ENCODE results near the gene RIPK1.

RIPK1 gene

DNA sequence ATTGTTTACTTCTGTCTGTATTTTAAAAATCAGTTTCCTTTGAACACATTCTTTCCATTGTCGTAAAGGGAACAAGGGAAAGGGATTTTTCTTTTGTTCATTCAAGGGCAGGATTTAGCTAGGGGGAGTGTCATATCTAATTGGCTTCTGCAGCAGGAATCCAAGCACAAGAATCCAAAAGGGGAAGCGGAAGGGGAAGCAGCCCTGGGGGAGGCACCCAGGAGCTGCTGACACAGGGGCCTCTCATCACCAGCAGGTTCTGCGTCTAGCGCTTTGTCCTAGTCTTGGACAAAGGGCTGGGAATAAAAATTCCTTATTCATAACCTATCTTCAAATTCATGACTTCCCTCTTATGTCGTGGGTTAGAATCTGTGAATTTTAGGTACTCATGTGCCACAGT, 13.7 kb downstream of the RIPK1 start:
- in situ Hi-C loops (cut with MboI; ENCODE audit: low sequenced_read_pairs, unreplicated experiment), result no loop called here
- DNase-seq (ENCODE audit: low spot score), result no peak
- TF ChIP-seq, protein P1, sequence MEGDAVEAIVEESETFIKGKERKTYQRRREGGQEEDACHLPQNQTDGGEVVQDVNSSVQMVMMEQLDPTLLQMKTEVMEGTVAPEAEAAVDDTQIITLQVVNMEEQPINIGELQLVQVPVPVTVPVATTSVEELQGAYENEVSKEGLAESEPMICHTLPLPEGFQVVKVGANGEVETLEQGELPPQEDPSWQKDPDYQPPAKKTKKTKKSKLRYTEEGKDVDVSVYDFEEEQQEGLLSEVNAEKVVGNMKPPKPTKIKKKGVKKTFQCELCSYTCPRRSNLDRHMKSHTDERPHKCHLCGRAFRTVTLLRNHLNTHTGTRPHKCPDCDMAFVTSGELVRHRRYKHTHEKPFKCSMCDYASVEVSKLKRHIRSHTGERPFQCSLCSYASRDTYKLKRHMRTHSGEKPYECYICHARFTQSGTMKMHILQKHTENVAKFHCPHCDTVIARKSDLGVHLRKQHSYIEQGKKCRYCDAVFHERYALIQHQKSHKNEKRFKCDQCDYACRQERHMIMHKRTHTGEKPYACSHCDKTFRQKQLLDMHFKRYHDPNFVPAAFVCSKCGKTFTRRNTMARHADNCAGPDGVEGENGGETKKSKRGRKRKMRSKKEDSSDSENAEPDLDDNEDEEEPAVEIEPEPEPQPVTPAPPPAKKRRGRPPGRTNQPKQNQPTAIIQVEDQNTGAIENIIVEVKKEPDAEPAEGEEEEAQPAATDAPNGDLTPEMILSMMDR (IDR thresholded peaks at IDR 0.05; ENCODE audit: borderline replicate concordance, control extremely low read depth, extremely low read depth, insufficient read depth, missing control alignments), result no peak

DNA sequence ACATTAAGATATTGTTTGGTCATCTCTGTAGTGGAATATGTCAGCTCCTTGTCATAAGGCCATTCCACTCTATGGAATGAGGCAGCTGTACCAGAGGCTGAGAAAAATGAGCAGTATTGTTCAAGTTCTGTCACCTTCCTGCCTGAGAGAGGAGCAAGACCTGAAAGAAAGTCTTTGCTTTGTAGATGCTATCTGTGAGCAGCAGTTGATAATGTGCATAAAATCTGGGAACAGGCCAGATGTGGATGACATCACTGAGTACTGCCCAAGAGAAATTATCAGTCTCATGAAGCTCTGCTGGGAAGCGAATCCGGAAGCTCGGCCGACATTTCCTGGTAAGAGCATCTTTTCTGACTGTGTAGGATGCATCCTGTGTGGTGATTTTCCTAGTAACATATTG, 16.8 kb downstream of the RIPK1 start:
- TF ChIP-seq, protein P1 (IDR thresholded peaks at IDR 0.05; ENCODE audit: borderline replicate concordance, control extremely low read depth, extremely low read depth, insufficient read depth, missing control alignments), result no peak
- DNase-seq (ENCODE audit: low spot score), result no peak
- in situ Hi-C loops (cut with MboI; ENCODE audit: low sequenced_read_pairs, unreplicated experiment), result no loop called here

DNA sequence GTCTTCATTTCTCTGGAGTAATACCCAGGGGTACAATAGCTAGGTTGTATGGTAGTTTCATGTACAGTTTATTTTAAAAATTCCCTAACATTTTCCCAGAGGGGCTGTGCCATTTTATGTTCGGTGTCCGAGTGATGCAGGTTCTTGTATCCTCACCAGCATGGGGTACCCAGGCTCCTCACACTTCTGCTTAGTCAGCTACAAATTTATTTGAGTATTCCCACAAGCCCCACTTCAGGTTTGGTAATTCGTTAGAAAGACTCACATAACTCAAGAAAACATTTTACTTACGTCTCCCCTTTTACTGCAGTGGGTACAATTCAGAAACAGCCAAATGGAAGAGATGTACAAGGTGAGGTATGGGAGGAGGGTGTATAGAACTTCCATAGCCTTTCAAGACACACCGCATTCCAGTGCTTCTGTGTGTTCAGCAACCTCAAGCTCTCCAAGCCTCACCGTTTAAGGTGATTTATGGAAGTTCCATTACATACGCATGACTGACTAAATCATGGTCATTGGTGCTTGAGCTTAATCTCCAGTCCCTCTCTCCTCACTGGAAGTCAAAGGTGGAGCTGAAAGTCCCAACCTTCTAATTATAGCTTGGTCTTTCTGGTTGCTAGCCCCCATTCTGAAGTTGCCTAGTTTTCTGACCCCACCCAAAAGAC, 18.1 kb downstream of the RIPK1 start:
- TF ChIP-seq, protein P1 (IDR thresholded peaks at IDR 0.05; ENCODE audit: borderline replicate concordance, control extremely low read depth, extremely low read depth, insufficient read depth, missing control alignments), result no peak

DNA sequence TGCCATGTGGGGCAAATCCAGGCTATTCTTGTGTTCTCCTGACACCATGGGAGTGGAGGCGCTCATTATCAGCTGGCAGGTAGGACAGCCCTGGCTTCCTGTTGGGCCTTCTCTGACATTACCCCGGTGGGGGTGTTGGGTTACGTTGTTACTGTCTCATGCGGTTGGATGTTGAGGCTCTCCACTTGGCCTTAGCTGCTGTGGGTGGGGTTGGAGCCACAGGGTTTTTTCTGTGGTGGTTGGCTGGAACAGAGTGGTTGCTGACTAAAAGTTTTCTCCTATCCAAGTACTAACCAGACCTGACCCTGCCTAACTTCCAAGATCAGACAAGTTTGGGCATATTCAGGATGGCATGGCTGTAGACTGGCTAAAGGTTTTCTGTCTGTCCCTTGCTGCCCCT, 20.2 kb downstream of the RIPK1 start:
- in situ Hi-C loops (cut with MboI; ENCODE audit: low sequenced_read_pairs, unreplicated experiment), result no loop called here
- TF ChIP-seq, protein P1 (IDR thresholded peaks at IDR 0.05; ENCODE audit: borderline replicate concordance, control extremely low read depth, extremely low read depth, insufficient read depth, missing control alignments), result no peak
- DNase-seq (ENCODE audit: low spot score), result no peak

More for the DNA sequence above, 18.1 kb downstream of the RIPK1 start:
- no peak for DNase-seq (ENCODE audit: low spot score)
- in situ Hi-C loops (cut with MboI; ENCODE audit: low sequenced_read_pairs, unreplicated experiment), result no loop called here

DNA sequence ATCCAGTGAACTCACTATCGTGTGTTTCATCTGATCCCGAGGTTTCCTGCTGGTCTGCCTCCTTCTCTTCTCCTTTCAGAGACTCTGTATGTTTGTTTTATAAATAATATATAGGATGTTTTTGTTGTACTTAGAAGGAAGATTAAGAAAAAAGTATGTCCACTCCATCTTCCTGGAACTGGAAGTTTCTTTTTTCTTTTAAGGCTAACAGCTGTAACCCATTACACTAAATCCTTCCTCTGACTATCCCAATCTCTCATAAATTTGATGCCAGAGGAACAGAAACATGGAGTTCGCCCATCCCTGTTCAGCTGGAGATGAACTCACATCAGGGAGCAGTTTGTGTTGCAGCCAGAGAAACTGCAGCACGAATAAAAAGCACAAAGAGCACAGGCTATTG, 20.7 kb downstream of the RIPK1 start:
- no peak for DNase-seq (ENCODE audit: low spot score)
- TF ChIP-seq, protein P1 (IDR thresholded peaks at IDR 0.05; ENCODE audit: borderline replicate concordance, control extremely low read depth, extremely low read depth, insufficient read depth, missing control alignments), result no peak
- in situ Hi-C loops (cut with MboI; ENCODE audit: low sequenced_read_pairs, unreplicated experiment), result no loop called here

DNA sequence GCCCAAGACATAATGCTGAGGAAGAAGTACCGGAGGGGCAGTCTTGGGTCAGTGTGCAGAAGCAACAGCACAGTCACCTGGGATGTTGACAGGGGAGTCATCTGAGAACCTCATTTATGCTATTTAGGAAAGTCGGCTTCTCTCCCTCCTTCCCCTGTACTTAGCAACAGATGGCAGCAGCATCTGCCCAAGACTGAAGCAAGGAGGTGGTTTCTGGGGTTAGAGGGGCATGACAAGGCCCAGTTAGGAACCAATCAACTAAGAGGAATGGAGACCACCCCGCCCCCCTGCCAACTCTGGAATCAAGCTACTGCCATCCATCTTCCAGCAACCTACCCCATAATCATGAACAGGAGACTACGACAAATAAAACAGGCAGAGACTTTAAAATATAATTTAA, 21.7 kb downstream of the RIPK1 start:
- in situ Hi-C loops (cut with MboI; ENCODE audit: low sequenced_read_pairs, unreplicated experiment), result no loop called here
- TF ChIP-seq, protein P1 (IDR thresholded peaks at IDR 0.05; ENCODE audit: borderline replicate concordance, control extremely low read depth, extremely low read depth, insufficient read depth, missing control alignments), result no peak
- no peak for DNase-seq (ENCODE audit: low spot score)
